ENCODE data around the gene NUDT10.
"Not testable (repeated sequence)": the region's sequence is repeated elsewhere in the genome, so short reads cannot be mapped to it uniquely, and the experiment has no call there.

Gene NUDT10

DNA sequence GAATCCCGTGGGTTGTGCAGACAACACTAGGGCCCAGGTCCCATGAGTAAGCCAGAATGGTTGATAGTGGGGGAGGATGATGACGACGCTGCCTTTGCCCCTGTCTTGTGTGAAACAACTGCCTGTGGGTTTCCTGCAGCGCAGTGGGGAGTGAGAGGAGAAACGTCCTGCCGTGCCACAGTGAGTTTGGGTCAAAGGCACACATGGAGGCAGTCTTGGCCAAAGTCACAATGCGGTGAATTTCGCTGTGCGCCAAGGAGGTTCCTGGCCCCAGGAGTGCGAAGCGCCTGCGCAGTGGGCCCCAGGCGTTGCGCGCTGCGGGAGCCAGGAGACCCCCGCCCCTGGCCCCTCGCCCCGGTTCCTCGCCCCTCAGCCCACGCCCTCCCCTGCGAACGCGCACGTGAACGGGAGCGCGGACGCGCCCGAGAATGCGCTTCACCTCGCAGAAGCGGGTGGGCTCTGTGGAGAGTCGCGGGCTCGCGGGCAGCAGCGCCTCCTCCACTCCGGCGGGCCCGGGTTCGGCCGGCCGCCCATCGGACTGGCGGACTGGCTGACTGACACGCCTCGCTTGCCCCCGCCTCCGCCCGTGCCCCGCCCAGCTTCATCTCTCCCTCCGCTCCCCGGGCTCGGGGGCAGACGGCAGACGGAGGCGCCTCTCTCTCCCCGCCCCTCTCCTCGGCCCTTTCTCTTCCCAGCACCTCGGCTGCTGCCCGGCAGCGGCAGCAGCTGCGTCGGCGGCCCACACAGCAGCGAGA, at the start of gene NUDT10:
NUDT10 (plus strand) TSS at position 635 of the 755 bp plus-strand sequence. CDS start 144 bp downstream, outside the sequence.
- FAIRE-seq (no peak), DNase-seq (ENCODE audit: insufficient read length, low spot score) (no peak)

DNA sequence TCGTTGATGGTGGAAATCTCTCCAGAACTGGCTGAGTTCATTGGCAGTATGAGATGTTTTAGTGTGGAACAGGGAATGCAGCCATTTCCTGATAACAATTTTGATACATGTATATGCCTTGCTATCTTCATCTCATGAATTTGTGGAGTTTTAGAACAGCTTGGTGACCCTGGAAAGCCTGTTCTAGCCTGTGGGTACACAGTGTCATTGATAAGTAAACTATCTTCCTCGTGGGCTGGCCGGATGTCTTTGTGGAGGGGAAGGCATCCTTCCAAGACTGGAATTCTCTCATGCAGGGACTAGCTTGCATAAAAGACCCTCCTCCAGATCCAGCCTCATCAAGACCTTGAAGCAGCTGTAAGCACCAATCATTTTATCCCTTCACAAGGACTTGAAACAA, 40.2 kb upstream of the NUDT10 start:
- FAIRE-seq: no peak

DNA sequence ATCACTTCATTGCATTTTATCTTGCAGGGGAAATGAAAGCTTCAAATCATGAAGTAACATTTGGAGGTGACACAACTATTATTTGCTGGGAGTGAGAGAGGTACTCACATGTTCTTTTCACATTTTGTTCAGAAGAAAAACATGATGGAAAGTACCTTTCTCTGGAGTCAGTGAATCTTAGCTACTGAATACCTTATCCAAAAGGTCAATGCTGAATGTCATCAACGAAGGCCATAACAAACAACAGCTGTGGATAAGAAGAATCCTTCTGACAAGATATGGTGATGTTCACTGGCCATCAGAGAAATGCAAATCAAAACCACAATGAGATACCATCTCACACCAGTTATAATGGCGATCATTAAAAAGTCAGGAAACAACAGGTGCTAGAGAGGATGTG, 36.5 kb upstream of the NUDT10 start:
- FAIRE-seq (peak; percentile 39), DNase-seq (ENCODE audit: insufficient read length, low spot score) (no peak)

More for the DNA sequence above, 40.2 kb upstream of the NUDT10 start:
- no peak for DNase-seq (ENCODE audit: insufficient read length, low spot score)

DNA sequence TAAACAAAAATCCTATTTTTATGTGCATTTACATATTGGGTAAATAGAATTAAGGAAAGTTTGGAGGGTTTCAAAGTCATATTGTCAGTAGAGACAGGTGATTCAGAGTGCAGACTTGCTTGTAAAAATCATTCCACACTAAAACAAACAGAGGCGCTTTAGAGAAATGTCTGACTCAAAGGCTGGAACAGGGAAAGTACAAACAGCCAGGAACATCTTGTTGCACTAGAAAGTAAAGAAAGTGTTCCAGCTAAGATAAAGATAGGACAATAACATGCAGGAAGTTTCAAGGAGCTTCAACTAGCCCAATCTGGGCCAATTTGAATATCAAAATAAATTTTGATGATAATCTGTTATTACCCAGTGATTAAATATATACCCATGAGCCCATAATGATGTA, 16.4 kb upstream of the NUDT10 start:
- no peak for FAIRE-seq

DNA sequence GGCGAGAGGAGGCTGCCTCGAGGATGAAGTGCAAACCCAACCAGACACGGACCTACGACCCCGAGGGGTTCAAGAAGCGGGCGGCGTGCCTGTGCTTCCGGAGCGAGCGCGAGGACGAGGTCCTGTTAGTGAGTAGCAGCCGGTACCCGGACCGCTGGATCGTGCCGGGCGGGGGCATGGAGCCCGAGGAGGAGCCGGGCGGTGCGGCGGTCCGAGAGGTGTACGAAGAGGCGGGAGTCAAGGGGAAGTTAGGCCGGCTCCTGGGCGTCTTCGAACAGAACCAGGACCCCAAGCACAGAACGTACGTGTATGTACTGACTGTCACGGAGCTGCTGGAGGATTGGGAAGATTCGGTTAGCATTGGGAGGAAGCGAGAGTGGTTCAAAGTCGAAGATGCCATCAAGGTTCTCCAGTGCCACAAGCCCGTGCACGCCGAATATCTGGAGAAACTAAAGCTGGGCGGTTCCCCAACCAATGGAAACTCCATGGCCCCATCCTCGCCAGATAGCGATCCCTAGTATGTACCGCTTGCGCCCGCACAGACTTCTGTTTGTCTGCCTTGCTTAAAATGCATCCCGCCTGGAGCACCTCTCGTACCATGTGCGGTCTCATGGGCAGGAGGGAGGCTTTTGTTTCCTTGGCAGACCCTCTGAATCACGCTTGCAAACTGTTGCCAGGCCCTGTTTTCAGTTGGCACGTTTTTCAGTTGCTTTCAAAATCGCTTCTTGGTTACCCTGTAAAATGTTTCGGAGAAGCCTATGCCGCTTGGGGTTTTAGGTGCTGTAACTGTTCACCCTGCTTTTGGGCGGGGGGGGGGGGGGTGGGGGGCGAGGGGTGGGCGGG, 542 bp downstream of the NUDT10 start:
- not testable (repeated sequence) for DNase-seq (ENCODE audit: insufficient read length, low spot score); FAIRE-seq

More for the DNA sequence above, 16.4 kb upstream of the NUDT10 start:
- DNase-seq (ENCODE audit: insufficient read length, low spot score): no peak

DNA sequence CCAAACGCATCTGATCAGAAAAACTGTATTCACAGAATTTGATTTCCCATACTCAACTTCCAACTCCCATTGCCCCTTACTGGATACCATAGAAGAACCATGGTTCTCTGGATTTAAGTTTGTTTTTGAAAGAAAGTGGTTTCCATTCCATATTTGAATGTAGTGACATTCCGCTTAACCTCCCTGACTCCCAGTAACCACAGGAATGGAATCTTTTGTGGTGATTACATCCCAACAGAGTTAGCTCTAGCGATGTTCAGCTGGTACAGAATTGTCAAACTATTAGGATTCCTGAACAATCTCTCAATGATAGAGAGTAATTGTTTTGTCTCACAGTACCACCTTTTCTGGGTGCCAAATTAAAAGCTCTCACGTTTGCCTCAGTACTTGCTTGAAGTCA, 1.7 kb downstream of the NUDT10 start:
- DNase-seq (ENCODE audit: insufficient read length, low spot score) (no peak), FAIRE-seq (no peak)

DNA sequence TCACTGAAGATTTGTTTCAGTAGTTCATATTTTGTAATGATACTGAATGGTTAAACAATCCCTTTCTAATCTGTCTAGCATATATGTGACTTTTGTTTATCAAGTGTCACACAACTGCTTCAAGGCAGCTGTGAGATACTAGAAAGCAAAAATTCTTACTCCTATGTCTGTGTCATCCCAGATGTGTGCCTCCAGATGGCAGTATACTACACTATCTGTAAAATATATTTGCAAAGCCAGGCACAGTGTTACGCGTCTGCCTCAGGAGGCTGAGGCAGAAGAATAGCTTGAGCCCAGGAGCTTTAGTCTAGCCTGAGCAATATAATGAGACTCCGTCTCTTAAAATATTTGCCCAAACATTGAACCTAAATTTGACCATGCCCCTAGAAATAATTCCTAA, 4.0 kb downstream of the NUDT10 start:
- peak; percentile 5 for DNase-seq (ENCODE audit: insufficient read length, low spot score)
- no peak for FAIRE-seq

DNA sequence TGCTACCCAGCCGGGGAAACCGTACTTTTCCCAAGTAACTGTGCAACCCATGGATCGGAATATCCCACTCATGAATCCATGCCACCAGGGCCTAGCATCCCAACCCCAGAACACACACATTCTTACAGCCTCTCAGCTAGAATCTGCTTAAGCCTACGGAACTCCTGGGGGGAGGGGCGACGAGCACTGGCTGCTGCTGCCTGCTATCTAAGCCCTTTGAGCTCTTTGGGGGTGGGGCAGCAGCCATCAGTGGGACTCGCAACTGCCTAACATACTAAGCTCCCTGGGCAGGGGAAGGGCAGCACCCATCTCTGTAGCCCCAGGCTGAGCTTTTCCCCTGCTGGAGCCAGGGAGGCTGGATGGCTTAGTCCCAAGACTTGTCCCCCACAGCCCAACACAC, 28.6 kb downstream of the NUDT10 start:
- FAIRE-seq (no peak), DNase-seq (ENCODE audit: insufficient read length, low spot score) (no peak)

DNA sequence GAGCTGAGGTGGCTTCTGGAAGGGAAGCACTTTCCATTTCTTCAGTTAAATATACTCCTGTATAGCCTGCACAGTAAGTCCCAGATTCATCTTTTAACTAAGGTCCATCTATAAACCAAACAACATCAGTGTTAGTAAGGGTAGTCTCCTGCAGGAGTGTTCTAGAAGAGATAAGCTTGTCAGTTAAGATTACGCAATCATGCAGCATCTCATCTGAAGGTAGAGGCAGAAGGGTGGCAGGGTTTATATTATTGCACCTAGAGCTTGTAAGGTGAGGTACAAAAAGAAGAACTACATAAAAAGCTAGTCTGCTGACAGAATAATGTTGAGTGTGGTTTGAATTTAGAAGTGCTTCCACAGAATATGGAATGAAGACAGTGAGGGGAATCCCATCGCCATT, 44.0 kb downstream of the NUDT10 start:
- no peak for FAIRE-seq
- DNase-seq (ENCODE audit: insufficient read length, low spot score): no peak

Measured in GM19239 (cell line).